NOMO-1 treated with dmso at 0.1 percent for 144 hours (cell line): ENCODE measurements around the gene APOBEC3F.
A peak's percentile ranks its signal among the peaks of the same experiment; 100 is the strongest.
"Not testable (repeated sequence)": the region's sequence is repeated elsewhere in the genome, so short reads cannot be mapped to it uniquely, and the experiment has no call there.

Source experiments
- DNase-seq: peaks from one replicate; lab custom pipeline; 2025; ENCODE audit not compliant: unreplicated experiment; lab: John Stamatoyannopoulos, UW

Gene APOBEC3F

DNA sequence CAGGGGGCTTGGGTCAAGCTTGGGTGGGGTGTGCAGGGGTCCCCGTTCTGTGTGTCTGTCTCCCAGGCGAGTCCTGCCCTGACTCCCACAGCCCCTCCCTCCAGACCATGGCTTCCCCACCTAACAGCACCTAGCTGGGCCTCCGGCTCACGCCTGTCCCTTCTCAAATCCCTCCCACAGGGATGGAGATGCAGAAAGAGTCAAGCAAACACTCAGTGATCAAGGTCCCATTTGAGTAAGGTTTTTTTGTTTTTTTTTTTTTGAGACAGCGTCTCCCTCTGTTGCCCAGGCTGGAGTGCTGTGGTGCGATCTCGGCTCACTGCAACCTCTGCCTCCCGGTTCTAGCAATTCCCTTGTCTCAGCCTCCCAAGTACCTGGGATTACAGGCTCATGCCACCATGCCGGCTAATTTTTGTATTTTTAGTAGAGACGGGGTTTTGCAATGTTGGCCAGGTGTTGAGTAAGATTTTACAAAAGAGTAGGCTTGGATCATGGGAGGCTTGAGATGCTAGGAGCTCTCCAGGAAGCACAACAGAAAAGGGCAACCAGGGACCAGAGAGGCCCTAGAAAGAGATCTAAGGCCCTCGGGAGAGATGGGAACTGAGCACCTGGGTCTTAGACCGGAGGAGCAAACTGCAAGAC is 14.0 kb upstream of the APOBEC3F start:
- DNase-seq = no peak

DNA sequence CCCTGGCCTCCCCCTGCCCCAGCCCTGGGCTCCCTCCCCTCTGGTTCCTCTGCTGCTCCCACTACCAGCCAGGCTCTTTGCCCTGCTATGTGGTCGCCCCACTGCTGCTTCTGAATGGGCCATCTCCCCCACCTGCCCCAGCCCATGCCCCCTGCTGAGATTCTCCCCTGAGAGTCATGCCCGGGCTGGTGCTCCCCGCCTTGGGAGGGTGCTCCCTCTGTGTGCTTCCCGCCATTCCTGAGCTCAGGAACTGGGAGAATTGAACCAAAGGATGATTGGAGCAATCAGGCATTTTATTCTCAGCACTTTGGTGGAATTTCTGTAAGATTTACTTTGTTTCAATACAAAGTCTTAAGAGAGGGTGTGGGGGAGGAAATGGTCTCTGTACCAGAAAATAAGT is 12.9 kb upstream of the APOBEC3F start:
- DNase-seq = no peak

DNA sequence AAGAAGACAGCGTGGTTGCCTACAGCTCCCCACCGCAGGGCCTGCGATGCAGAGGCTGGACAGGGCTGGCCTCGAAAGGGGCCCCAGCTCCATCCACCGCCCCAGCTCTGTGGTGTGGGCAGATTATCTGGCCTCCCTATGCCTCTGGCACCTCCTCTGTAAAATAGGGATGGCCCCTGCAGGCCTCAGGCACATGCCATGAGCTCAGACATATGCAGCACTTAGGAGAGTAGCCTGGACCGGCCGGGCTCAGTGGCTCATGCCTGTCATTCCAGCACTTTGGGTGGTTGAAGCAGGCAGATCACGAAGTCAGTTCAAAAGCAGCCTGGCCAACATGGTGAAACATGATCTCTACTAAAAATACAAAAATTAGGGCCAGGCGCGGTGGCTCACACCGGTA is 12.4 kb upstream of the APOBEC3F start:
- no peak for DNase-seq

DNA sequence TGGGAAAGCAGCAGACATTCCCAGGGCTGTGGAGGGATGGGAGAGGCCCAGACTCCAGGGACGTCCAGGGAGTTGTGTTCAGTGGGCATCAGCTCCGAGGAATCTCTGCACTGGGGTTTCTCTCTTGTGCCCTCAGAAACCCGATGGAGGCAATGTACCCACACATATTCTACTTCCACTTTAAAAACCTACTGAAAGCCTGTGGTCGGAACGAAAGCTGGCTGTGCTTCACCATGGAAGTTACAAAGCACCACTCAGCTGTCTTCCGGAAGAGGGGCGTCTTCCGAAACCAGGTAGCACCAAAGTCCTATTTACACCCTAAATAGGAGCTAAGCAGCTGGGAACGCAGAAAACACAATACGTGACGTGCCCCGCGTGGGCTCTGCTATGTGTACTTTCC is 11.4 kb upstream of the APOBEC3F start:
- DNase-seq = no peak

DNA sequence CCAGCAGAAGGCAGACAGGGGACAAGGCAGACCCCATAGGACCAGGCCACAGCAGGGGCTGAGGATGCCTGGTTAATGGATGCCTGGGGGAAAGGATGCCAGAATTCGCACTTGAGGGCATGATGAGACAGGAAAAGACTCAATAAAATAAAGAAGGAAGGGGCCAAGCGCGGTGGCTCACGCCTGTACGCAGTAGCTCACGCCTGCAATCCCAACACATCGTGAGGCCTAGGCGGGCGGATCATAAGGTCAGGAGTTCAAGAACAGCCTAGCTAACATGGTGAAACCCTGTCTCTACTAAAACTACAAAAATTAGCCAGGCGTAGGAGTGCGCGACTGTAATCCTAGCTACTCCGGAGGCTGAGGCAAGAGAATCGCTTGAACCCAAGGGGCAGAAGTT is 10.0 kb upstream of the APOBEC3F start:
- DNase-seq = no peak

DNA sequence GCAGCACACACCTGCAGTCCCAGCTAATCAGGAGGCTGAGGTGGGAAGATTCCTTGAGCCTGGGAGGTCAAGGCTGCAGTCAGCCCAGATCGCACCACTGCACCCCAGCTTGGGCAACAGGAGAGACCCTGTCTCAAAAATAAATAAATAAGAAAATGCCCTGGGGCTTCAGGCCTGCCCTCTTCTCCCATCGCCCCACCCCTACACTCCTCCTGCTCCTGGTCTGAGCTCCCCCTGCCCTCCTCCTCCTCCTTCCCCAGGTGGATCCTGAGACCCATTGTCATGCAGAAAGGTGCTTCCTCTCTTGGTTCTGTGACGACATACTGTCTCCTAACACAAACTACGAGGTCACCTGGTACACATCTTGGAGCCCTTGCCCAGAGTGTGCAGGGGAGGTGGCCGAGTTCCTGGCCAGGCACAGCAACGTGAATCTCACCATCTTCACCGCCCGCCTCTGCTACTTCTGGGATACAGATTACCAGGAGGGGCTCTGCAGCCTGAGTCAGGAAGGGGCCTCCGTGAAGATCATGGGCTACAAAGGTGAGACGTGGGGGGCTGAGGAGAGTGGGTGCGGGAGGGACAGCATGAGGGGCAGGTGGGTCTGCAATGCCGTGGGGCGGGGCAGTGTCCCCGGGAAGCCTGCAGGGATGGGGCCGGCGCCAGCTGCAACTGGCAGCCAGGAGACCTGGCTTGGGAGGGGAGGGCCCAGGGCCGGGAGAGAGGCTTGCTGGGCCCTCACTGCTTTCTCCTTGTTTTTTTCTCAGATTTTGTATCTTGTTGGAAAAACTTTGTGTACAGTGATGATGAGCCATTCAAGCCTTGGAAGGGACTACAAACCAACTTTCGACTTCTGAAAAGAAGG is 9.0 kb upstream of the APOBEC3F start:
- DNase-seq = not testable (repeated sequence)

DNA sequence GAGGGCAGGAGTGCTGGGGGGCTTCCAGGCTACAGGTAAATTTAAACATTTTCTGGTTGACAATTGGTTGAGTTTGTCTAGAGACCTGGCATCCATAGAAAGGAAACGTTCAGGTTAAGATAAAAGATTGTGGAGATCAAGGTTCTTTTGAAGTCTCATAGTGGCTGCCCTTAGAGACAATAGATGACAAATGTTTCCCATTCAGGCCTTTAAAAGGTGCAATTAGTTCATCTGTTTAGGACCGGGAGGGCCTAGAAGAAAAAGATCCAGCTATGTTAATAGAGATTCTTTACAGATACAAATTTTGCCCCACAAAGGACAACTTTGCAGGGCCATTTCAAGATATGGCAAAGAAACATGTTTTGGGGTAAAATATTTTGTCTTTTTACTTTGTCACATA is 3.6 kb upstream of the APOBEC3F start:
- DNase-seq = not testable (repeated sequence)

DNA sequence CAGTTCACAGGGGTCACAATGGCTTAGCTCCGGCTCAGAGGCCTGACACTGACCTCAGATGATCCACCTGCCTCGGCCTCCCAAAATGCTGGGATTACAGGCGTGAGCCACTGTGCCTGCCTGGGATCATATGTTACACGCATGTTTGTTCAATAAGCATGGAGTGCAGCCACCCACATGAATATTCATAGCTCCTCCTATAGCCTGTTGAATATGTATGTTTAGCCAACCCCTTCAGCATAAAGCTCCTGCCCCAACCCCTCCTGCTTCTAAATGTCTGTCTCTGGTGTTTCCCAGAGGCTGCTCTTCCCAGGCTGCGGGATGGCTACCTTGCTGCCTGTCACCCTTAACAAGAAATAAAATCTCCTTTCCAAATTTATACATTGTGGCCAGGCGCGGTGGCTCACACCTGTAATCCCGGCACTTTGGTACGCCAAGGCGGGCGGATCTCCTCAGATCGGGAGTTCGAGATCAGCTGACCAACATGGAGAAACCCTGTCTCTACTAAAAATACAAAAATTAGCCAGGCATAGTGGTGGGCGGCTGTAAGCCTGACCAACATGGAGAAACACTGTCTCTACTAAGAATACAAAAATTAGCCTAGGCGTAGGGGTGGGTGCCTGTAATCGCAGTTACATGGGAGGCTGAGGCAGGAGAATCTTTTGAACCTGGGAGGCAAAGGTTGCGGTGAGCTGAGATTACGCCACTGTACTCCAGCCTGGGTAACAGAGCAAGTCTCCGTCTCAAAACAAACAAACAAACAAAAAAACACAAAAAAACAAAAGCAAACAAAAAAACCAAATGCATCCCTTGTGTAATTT is 1.1 kb upstream of the APOBEC3F start:
- DNase-seq = no peak

DNA sequence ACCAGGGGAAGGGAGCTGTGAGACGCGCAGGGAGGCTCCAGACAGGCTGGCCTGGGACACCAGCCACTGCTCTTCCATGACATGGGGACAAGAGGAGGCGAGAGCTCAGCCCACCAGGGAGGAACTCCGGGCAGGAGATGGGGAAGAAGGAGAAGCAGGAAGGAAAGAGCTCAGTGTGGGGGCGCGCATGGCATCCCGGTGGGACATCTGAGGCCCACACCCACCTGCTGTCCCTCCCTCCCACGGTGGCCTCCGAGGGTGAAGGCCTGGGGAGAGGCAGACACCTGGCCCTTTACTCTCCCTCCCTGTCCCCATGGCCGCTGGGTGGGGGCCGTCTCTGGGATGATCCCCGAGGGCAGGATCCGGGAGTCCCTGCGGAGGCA is 518 bp upstream of the APOBEC3F start:
- DNase-seq = not testable (repeated sequence)

DNA sequence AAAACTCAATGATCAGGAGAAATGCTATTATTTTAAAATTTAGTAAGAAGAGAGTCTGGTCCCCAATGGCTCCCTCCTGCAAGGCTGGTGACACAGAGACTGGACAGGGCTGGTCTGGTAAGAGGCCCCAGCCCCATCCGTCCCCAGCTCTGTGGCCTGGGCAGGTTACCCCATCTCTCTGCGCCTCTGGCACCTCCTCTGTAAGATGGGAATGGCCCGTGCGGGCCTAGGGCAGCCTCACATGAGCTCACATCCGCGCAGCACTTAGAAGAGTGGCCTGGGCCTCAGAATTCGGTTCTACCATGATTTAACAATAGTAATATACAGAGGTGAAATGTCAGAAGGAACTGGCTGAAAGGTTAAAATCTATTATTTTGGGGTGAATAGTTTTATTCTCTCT is 1.2 kb downstream of the APOBEC3F start:
- DNase-seq = no peak

DNA sequence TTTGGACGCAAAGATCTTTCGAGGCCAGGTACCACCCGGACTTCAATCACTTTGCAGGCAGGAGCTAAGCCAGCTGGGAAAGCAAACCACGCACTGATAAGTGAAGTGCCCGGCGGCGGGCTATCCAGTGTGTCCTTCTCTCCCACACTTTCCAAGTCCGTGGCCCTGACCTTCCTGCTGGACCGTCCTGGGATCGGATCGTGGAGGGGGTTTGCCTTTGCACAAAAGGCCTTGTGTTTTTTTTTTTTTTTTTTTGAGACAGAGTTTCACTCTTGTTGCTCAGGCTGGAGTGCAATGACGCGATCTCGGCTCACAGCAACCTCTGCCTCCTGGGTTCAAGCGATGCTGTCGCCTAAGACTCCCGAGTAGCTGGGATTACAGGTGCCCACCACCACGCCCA is 2.4 kb downstream of the APOBEC3F start:
- not testable (repeated sequence) for DNase-seq

DNA sequence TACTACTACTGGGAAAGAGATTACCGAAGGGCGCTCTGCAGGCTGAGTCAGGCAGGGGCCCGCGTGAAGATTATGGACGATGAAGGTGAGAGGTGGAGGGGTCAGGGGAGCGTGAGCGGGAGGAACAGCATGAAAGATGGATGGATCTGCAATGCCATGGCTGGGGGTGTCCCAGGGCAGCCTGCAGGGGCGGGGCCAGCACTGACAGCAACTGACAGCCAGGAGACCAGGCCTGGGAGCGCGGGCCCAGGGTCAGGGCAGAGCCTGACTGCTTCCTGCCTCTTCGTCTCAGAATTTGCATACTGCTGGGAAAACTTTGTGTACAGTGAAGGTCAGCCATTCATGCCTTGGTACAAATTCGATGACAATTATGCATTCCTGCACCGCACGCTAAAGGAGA is 4.5 kb downstream of the APOBEC3F start:
- not testable (repeated sequence) for DNase-seq

DNA sequence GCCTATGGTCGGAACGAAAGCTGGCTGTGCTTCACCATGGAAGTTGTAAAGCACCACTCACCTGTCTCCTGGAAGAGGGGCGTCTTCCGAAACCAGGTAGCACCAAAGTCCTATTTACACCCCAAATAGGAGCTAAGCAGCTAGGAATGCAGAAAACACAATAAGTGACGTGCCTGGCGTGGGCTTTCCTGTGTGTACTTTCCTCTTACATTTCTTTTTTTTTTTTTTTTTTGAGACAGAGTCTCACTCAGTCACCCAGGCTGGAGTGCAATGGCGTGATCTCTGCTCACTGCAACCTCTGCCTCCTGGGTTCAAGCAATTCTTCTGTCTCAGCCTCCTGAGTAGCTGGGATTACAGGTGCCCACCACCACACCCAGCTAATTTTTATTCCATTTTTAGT is 8.8 kb downstream of the APOBEC3F start:
- DNase-seq = not testable (repeated sequence)

DNA sequence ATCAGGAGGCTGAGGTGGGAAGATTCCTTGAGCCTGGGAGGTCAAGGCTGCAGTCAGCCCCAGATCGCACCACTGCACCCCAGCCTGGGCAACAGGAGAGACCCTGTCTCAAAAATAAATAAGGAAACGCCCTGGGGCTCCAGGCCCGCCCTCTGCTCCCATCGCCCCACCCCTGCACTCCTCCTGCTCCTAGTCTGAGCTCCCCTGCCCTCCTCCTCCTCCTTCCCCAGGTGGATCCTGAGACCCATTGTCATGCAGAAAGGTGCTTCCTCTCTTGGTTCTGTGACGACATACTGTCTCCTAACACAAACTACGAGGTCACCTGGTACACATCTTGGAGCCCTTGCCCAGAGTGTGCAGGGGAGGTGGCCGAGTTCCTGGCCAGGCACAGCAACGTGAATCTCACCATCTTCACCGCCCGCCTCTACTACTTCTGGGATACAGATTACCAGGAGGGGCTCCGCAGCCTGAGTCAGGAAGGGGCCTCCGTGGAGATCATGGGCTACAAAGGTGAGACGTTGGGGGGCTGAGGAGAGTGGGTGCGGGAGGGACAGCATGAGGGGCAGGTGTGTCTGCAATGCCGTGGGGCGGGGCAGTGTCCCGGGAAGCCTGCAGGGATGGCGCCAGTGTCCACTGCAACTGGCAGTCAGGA is 11.3 kb downstream of the APOBEC3F start:
- DNase-seq = not testable (repeated sequence)

DNA sequence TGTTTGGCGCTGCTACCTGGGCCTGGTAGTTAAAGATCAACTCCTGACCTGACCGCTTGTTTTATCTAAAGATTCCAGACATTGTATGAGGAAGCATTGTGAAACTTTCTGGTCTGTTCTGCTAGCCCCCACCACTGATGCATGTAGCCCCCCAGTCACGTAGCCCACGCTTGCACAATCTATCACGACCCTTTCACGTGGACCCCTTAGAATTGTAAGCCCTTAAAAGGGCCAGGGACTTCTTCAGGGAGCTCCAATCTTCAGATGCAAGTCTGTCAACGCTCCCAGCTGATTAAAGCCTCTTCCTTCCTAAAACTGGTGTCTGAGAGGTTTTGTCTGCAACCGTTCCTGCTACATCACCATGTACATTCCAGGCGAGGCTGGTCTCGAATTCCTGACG is 15.0 kb downstream of the APOBEC3F start:
- DNase-seq = no peak

DNA sequence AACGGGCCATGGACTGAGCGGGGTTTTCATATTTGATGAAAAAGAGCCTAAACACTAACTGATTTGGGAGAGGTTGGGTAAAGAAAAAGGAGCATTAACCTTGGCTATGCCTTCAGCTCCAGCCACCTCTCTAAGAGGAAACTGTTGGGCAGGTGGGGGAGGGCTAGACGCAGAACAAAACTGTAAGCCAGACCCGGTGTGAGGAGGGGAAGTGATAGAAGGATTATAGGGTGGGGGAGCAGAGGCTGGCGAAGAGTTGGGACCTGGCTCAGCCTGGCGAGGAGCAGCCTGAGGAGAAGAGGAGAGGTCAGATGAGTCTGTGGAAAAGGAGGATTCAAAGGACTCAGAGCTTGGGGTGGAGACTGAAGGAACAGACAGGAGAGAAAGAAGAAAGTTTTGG is 20.6 kb downstream of the APOBEC3F start:
- peak; percentile 4 for DNase-seq

DNA sequence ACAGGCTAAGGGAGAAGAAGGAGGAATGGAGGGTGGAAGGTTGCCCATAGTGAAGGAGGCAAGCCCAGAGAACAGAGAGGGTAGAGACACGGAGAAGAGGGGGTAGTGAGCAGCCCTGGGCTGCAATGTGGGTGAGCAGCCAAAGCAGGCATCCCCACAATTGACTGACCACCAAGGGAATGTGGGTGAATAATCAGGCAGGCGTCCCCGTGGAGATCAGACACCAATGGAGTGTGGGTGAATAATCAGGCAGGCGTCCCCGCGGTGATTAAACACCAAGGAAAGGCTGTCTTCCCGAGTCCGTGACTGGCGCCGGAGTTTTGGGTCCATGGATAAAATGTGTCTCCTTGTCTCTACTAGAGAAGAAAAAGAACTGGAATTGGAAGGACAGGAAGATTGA is 21.3 kb downstream of the APOBEC3F start:
- not testable (repeated sequence) for DNase-seq

DNA sequence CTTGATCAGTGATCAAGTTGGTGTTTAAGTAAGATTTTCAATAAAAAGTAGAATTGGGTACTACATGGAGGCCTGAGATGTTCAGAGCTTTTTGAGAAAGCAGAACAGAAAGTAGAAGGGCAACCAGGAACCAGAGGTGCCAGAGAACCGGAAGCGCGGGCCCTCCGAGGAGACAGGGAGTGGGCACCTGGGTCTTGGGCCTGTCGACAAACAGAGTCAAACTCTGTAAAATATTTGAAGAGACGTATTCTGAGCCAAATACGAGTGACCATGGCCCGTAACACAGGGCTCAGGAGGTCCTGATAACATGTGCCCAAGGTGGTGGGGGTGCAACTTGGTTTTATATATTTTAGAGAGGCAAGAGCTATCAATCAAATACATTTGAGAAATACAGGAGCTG is 23.2 kb downstream of the APOBEC3F start:
- peak; percentile 21 for DNase-seq

DNA sequence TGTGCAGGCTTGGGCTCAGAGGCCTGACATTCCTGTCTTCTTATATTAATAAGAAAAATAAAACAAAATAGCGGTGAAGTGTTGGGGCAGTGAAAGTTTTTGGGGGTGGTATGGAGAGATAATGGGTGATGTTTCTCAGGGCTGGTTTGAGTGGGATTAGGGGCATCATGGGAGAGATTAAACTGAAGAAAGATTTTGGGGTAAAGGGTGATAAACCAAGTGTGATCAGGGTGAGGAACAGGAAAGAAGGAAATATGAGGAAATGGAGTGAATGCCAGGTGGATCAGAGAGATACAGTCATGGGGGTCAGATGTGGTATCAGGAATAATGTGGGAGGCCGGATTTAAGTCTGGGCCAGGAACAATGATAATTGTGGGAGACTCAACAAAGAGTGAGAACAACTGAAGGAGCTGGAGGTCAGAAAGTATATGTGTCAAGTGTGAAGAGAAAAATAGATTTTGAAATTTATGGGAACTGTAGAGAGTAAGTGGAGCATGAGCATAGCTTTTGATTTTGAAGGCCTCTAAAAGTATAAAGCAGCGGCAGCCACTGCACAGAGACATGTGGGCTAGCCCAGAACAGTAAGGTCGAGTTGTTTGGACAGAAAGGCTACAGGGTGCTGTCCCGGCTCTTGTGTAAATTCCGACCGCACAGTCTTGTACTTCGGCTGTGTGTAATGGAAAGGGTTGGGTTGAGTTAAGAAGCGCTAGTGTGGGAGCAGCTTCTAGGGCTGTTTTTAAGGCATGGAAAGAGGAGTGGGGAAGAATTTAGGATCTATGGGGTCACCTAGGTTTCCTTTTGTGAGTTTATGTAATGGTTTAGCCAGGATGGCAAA is 26.0 kb downstream of the APOBEC3F start:
- not testable (repeated sequence) for DNase-seq

DNA sequence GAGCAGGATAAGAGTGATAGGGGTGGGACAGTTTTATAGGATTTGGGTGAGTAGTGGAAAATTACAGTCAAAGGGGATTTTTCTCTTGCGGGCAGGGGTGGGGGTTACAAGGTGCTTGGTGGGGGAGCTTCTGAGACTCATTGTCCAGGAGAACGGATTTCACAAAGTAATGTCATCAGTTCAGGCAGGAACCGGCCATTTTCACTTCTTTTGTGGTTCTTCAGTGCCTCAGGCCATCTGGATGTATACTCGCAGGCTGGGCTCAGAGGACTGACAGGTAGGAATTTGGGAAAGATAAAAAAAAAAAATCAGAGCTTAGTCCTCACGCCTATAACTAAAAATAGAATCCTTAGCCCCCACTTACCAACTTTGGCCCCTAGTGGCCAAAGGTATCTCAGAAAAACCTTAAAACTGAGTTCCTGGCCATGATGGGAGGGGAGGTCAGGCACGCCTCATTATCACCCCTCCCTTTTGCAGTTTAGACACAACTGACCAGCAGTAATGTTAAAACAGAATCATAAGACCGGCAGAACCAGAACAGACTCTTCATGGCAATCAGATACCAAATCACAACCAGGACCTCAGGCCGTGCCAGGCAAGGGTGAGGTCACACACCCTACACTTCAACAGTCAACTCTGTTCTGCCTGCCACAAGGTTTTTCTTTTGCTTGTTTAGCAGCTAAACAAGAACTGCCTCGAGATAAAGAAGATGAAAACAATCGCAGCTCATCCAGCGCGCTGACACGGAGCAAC is 27.5 kb downstream of the APOBEC3F start:
- DNase-seq = no peak
